DOHH2 (cell line): ENCODE measurements around the gene HSPA13.

Source experiments
- EZH2phosphoT487 ChIP-seq: fragments of 200-600 bp; sonication (generic); IDR thresholded peaks from 2 replicates; pipeline ENCODE4 v1.6.1; 2017; ENCODE audit warnings: borderline replicate concordance, mild to moderate bottlenecking, antibody characterized with exemption, low read length, moderate library complexity, mixed read lengths
- TF ChIP-seq, protein P1 (sequence below): fragments of 200-600 bp; sonication (generic); IDR thresholded peaks from one replicate; pipeline ENCODE4 v1.5.1; 2014; ENCODE audit warnings: antibody characterized with exemption, mild to moderate bottlenecking, low read depth, low read length; ENCODE audit not compliant: poor library complexity, severe bottlenecking

DNA sequence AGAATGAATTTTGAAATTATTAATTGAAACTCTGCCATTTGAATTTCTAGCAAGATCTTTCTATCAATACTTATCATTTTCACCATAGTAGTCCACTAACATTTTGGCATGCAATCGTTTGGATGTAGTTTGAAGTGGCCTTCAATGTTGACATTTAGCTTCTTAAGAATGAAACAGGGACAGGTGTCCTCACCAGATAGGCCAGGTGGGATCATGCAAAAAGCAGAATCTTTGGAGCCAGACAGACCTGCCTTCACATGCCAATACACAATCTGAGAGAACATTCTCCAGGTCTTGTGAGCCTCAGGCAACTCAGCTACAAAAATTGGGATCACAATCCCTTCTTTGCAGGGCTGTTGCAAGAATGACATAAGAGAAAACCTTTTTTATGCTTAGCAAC lies 18.3 kb upstream of the HSPA13 start:
- TF ChIP-seq, protein P1, sequence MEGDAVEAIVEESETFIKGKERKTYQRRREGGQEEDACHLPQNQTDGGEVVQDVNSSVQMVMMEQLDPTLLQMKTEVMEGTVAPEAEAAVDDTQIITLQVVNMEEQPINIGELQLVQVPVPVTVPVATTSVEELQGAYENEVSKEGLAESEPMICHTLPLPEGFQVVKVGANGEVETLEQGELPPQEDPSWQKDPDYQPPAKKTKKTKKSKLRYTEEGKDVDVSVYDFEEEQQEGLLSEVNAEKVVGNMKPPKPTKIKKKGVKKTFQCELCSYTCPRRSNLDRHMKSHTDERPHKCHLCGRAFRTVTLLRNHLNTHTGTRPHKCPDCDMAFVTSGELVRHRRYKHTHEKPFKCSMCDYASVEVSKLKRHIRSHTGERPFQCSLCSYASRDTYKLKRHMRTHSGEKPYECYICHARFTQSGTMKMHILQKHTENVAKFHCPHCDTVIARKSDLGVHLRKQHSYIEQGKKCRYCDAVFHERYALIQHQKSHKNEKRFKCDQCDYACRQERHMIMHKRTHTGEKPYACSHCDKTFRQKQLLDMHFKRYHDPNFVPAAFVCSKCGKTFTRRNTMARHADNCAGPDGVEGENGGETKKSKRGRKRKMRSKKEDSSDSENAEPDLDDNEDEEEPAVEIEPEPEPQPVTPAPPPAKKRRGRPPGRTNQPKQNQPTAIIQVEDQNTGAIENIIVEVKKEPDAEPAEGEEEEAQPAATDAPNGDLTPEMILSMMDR, result no peak
- TF ChIP-seq EZH2phosphoT487, result no peak
